Measurements from ENCODE around the gene RAPGEF6.

Gene RAPGEF6

DNA sequence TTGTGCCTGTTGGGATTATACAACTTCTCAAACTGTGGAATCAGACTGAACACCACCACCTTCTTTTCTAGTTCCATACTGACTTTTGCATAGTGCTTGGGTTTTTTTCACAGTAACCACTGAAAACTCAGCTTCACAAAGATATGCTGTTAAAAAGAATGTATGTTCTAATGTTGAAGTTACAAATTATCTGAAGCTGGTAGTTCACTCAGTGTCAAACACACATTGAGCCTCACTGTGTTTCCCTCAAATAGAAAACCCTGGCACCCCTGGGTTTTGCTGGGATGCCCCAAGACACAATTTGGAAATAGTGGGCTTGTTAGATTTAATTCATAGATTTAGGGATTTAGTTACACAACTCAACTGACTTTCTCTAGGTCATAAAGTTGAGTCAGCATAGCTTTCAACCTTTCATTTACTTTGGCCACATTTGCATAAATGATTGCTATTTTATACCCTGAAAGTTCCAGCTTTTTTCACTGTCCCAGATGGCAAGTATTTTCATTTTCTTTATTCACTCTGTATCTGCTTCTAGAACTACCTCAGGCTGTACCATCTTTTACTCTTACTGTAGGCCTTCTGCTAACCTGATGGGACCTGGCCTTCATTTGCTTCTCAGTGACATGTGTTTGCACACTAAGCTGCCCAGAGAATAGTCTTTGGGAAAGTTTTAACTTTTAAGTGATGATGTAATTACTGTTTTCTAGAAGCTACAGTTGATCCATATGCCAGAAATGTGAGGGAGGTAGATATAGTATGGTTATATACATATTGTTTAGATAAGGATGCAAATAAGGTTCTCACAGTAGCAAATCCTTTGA, 256.1 kb downstream of the RAPGEF6 start:
- H3K4me3 ChIP-seq (ENCODE audit: control insufficient read depth, low read depth, low read length), result no peak overlapping the region
- no peak for DNase-seq (ENCODE audit: low read depth)
- TF ChIP-seq, protein P1, sequence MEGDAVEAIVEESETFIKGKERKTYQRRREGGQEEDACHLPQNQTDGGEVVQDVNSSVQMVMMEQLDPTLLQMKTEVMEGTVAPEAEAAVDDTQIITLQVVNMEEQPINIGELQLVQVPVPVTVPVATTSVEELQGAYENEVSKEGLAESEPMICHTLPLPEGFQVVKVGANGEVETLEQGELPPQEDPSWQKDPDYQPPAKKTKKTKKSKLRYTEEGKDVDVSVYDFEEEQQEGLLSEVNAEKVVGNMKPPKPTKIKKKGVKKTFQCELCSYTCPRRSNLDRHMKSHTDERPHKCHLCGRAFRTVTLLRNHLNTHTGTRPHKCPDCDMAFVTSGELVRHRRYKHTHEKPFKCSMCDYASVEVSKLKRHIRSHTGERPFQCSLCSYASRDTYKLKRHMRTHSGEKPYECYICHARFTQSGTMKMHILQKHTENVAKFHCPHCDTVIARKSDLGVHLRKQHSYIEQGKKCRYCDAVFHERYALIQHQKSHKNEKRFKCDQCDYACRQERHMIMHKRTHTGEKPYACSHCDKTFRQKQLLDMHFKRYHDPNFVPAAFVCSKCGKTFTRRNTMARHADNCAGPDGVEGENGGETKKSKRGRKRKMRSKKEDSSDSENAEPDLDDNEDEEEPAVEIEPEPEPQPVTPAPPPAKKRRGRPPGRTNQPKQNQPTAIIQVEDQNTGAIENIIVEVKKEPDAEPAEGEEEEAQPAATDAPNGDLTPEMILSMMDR (conservative IDR thresholded peaks at IDR 0.05; ENCODE audit: control insufficient read depth, insufficient read depth, low read depth, low read length), result no peak

DNA sequence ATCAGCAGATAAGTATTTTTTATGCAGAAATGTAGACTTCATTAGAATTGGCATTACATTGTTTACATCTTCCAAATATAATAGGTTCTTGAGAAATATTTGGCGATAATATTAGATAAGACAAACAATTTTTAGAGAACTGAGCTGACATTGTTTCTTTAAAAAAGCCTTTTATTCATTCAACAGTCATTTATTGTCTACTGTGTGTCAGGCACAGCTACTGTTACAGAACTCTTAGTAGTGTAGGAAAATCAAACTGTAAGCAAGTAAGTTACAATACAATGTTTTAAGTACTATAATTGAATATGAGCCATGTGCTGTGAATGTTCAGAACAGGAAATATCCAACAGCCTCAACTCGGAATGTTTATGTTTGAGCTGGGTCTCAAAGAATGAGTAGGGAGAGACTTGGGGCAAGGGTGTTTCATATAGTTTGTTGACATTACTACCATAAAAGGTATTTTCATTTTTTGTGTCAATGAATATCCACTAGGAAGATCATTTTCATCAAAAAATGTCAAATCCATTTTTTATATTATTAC, 257.2 kb downstream of the RAPGEF6 start:
- no peak for DNase-seq (ENCODE audit: low read depth)
- no peak overlapping the region for H3K4me3 ChIP-seq (ENCODE audit: control insufficient read depth, low read depth, low read length)

DNA sequence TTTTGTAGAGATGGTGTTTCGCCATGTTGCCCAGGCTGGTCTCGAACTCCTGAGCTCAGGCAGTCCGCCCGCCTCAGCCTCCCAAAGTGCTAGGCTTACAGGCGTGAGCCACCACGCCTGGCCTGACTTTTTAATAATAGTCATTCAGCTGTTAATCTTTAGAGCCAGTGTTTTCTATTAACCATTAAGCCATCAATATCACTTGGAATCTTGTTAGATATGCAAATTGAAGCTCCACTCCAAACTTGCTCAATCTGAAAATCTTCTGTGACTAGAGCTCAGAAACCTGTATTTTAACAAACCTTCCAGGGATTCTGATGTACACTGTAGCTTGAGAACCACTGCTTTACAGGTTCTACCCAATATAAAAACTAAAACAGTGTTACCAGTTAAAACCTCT, 257.7 kb downstream of the RAPGEF6 start:
- H3K4me3 ChIP-seq (ENCODE audit: control insufficient read depth, low read depth, low read length), result no peak overlapping the region
- no peak for DNase-seq (ENCODE audit: low read depth)
- TF ChIP-seq, protein P1 (conservative IDR thresholded peaks at IDR 0.05; ENCODE audit: control insufficient read depth, insufficient read depth, low read depth, low read length), result no peak

More for the DNA sequence above, 257.2 kb downstream of the RAPGEF6 start:
- TF ChIP-seq, protein P1 (conservative IDR thresholded peaks at IDR 0.05; ENCODE audit: control insufficient read depth, insufficient read depth, low read depth, low read length), result no peak

DNA sequence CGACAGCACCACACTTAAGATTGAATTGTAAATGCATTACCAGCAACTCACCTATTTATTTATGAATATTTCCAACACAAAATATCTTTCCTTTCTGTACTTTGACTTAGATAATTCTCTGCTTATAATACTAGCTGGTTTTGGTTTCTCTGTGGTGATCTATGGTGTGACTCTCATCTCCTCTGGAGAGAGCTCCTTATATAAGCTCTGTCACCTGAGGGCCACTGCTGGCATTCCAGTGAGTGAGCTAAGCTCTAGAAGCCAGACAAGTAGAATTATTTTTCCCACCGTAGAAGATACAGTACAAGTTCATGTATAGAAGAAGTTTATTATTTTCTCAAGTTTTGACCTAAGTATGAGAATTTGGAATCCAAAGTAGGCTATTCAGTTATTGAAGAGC, 259.7 kb downstream of the RAPGEF6 start:
- H3K4me3 ChIP-seq (ENCODE audit: control insufficient read depth, low read depth, low read length), result no peak overlapping the region
- TF ChIP-seq, protein P1 (conservative IDR thresholded peaks at IDR 0.05; ENCODE audit: control insufficient read depth, insufficient read depth, low read depth, low read length), result no peak
- no peak for DNase-seq (ENCODE audit: low read depth)

All from fibroblast of mammary gland (primary cell).